NCI-H2107 (cell line): ENCODE results near the gene MAN2B2.

ENCODE experiments used
- DNase-seq: peaks from one replicate; lab custom pipeline; 2025; lab: John Stamatoyannopoulos, UW

Gene MAN2B2

GRCh38 chr4:6595897-6596537 is 21.0 kb downstream of the MAN2B2 start:
- DNase-seq = no peak

- no peak for DNase-seq
Observed at GRCh38 chr4:6596948-6597347, 22.0 kb downstream of the MAN2B2 start.

GRCh38 chr4:6598127-6598526 is 23.1 kb downstream of the MAN2B2 start:
- no peak for DNase-seq

GRCh38 chr4:6598641-6599040 is 23.7 kb downstream of the MAN2B2 start:
- no peak for DNase-seq

DNA sequence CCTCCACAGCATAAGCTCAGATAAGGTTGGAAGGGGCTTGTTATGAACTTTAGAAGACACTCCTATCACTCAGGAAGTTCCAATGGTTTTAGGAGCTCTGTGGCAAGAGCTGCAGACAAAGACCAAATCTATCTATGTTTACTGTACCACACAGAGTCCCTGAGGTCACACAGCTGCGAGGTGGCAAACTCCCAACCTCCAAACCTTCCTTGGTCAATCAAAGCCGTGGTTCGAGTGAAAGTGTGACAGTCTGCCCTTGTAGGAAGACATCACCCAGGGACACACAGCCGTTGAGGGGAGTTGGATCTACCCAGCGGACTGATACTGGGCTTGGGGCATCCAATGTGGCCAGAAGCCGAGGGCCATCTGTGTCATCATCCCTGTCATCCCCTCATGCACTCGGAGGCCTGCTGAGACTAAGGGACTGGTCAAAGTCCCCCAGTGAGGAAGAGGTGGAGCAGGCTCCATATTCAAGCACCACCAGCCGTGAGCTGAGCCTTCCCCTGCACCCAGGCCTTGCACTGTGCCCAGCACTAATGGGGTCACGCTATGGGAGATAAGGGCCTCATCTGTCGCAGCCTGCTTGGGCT is 26.8 kb downstream of the MAN2B2 start:
- no peak for DNase-seq

- DNase-seq = no peak
Observed at GRCh38 chr4:6602289-6602688, 27.3 kb downstream of the MAN2B2 start.

DNA sequence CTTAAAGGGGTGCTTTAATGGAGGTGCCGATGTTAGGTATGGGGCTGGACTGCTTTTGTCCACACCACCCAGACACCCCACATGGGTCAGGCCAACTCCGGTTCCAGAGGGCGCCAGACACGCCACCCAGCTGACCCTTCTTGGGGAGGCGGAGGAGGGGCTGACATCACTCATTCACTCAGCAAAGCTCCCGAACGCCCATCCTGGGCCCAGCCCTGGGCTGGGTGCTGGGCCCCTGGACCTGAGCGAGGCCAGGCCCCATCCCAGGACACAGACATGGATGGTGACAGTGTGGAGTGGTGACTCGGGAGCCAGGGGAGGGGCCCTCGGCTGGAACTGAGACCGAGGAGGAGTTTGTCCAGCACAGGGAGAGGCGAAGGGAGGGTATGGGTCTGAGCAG is 28.1 kb downstream of the MAN2B2 start:
- DNase-seq = no peak

DNA sequence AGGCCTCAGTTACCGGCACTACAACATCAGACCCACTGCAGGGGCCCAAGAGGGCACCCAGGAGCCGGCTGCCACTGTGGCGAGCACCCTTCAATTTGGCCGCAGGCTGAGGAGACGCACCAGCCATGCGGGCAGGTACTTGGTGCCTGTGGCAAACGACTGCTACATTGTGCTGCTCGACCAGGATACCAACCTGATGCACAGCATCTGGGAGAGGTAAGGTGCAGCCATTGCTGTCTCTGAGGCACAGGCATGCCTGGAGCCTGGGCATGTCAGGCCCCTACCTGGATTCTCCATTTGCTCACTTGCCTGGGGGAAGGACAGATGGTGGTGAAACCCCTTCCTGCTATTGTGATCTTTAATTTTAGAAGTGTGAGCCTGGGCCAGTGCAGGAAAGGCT is 30.1 kb downstream of the MAN2B2 start:
- no peak for DNase-seq

DNA sequence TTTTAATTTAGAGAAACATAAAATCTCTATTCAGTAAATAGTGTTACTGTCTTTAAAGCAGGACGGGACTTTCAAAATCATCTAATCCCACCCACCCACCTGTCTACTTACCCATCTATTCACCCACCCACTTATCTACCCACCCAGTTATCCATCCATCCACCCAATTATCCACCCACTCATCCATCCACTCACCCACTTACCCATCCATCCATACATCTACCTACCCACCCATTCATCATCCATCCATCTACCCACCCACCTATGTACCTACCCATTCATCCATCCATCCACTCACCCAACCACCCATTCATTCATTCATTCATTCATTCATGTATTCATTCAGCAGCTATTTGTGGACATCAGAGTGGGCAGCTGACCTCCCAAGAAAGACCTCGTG is 30.6 kb downstream of the MAN2B2 start:
- DNase-seq = no peak

DNA sequence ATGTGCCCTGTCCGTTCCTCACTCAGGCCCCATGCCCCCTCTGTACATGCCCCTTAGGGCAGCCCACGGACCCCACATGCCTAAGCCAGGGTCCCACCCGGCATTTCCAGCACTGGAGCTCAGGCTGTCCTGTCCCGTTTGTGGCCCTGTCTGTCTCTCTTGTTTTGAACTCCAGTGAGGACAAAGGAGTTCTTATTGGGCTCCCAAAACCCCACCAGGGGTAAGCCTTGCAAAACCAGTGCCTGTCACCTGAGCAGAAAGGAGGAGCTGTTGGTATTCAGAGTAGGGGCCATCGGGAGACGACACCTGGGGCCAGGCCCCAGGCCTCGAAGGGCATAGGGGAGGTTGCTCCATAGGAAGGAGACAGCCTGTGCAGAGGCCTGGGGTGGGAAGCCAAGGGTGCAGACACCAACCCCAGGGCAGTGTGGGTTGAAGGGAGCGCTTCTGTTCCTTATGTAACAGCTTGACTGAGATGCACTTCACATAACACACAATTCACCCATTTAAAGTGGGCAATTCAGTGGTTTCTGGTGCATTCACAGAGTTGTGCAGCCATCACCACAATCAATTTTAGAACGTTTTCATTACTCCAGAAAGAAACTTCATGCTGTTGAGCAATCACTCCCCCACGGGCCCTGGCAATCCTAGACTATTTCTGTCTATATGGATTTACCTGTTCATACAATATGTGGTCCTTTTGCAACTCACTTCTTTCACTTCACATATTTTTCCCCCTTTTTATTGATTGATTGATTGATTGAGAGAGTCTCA is 31.7 kb downstream of the MAN2B2 start:
- no peak for DNase-seq

DNA sequence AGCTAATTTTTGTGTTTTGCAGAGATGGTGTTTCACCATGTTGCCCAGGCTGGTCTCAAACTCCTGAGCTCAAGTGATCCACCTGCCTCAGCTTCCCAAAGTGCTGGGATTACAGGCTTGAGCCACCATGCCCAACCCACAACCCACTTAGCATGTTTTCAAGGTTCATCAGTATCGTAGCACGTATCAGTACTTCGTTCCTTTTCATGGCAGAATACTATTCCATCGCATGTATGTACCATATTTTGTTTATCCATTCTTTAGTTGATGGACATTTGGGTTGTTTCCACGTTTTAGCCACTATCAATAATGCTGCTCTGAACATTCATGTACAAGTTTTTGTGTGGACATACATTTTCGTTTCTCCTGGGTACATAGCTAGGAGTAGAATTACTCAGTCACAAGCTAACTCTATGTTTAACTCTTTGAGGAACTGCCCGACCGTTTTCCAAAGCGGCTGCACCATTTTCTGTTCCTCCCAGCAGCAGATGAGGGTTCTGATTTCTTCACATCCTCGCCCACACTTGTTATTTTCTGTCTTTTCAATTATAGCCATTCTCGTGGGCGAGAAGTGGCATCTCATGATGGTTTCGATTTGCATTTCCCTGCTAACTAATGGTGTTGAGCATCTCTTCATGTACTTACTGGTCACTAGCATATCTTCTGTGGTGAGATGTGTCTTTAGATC is 32.5 kb downstream of the MAN2B2 start:
- no peak for DNase-seq

DNA sequence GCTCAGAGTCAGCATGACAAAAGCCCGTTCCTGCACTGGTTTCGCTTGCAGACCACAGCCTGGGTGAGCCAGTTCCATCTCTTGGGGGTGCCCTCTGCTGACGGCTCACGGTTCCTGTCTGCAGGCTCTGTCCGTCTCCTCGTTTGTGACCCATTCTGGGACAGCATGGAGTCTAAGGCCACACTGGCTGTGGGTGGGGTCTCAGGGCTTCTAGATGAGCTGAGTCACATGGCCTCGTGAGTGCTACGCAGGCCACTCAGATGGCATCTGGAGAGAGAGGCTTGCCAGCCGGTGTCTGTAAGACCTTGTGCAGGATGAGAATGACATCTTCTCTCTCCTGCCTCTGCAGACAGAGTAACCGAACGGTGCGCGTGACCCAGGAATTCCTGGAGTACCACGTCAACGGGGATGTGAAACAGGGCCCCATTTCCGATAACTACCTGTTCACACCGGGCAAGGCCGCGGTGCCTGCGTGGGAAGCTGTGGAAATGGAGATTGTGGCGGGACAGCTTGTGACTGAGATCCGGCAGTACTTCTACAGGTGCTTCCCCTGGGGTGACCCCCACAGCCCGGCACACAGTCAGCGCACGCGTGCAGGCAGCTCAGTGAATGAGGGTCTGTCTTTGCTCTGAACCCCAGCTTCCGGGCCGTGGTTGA is 33.9 kb downstream of the MAN2B2 start:
- DNase-seq = no peak

- DNase-seq = no peak
Observed at GRCh38 chr4:6609415-6610079, 34.6 kb downstream of the MAN2B2 start.

- DNase-seq = no peak
Observed at GRCh38 chr4:6610856-6611430, 36.0 kb downstream of the MAN2B2 start.

GRCh38 chr4:6612961-6613675 is 38.1 kb downstream of the MAN2B2 start:
- DNase-seq = no peak

DNA sequence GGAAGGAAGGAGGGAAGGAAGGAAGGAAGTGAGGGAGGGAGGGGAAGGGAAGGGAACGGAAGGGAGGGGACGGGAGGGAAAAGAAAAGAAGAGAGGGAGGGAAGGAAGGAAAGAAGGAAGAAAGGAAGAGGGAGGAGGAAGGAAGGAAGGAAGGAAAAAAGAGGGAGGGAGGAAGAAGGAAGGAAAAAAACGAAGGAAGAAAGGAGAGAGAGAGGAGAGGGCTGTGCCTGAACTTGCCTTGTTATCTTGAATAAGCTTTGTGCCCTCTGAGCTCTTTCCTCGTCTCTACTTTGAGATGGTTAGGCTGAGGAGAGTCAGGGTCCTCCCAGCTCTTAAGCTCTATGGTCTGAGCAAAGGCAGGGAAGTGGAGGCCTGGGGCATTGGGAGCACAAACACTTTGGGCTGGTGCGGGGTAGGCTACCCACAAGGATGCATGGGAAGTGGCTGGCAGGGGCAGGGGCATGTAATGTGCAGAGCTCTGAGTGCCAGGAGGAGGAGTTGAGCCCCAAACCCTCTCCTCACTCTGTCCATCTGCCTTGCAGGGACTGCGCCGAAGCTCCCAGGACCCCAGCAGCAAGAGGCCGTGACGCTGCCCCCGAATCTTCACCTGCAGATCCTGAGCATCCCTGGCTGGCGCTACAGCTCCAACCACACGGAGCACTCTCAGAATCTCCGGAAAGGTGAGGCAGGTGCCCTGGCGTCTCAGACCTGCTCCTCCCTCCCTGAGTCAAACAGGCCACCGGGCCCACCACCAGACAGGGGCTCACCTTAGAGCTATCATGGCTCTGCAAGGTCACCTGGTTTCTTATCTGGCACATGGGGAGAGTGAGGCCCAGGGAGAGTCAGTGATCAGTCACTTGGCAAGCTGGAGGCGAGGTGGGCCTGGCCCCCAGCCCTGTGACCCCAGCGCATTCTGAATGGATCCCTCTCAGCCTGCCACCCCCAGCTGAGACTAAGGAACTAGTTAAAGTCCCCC is 39.0 kb downstream of the MAN2B2 start:
- no peak for DNase-seq

DNA sequence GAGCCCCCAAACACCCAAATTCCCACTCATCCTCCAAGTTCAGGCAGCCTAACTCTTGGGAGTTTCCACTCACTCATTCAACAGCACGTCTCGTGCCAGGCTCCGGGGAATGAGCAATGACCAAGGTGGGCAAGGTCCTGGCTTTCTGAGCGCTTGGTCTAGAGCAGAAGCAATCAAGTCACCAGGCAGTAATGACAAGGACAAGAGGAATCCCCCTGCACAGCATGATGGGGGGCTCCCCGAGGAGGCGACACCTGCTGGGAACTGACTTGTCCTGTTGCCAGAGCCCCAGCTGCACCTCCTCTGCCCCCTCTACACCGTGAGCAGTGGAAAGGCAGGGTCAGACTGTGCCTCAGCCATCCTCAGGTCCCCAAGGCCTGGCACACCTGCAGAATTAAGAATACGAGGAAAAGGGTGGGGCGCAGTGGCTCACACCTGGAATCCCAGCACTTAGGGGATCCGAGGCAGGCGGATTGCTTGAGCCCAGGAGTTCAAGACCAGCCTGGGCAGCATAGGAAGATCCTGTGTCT is 39.8 kb downstream of the MAN2B2 start:
- DNase-seq = no peak

DNA sequence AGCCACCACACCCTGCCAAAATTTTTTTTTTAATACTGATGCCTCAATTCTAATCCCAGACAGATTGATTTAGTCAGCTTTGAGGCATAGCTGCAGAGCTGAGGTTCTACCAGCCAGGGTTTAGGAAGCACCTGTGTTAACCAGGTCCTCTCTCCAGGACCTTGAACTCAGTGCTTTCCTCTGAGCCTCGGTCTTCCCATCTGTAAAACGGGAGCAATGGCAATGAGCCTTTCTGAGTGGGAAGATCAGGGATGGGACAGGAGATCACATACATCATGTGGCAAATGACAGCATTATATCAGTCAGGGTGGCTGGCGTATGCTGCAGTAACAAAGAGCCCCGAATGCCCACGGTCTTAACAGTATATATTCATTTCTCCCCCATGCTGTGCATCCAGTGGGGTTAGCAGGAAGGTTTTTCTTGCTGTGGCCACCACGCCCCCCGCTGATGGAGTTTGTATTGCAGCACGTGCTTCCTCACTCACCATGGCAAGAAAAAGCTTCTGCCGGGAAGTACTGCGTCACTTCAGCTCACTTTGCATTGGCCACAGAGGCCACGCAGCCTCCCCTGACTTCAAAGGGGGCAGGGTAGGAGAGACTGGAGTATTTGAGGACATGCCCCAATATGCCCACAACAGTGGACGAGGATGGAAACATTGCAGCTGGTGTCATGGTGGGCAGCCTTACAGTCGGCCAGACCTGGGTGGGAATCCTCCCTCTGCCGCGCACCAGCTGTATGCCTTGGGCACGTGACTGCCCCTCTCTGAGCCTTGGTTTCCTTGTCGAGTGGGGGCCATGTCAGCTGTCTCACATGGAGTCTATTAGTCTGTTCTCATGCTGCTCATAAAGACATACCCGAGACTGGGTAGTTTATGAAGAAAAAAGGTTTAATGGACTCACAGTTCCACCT is 41.4 kb downstream of the MAN2B2 start:
- no peak for DNase-seq
